HG02885 (cell line): Measurements from ENCODE around the gene GABBR2.
"Not testable (repeated sequence)": the region's sequence is repeated elsewhere in the genome, so short reads cannot be mapped to it uniquely, and the experiment has no call there.

Source experiments
- ATAC-seq: cut with Tn5 transposase; IDR thresholded peaks from one replicate; pipeline ENCODE4 v1.9.1; 2021; ENCODE audit warnings: mild to moderate bottlenecking; ENCODE audit not compliant: unreplicated experiment, poor library complexity

Gene GABBR2

GRCh38 chr9:98523231-98523901 lies 185.4 kb downstream of the GABBR2 start:
- no peak for ATAC-seq

GRCh38 chr9:98522487-98522886 lies 186.2 kb downstream of the GABBR2 start:
- no peak for ATAC-seq

- no peak for ATAC-seq
Measured at GRCh38 chr9:98521141-98521540, 187.6 kb downstream of the GABBR2 start.

GRCh38 chr9:98520221-98520960 lies 188.3 kb downstream of the GABBR2 start:
- no peak for ATAC-seq

- no peak for ATAC-seq
Measured at GRCh38 chr9:98519641-98520040, 189.1 kb downstream of the GABBR2 start.

GRCh38 chr9:98518556-98518955 lies 190.2 kb downstream of the GABBR2 start:
- ATAC-seq, result no peak

GRCh38 chr9:98517761-98518160 lies 191.0 kb downstream of the GABBR2 start:
- ATAC-seq, result no peak

GRCh38 chr9:98516897-98517503 lies 191.7 kb downstream of the GABBR2 start:
- ATAC-seq, result no peak

- ATAC-seq, result no peak
Measured at GRCh38 chr9:98516205-98516896, 192.4 kb downstream of the GABBR2 start.

GRCh38 chr9:98515506-98516204 lies 193.1 kb downstream of the GABBR2 start:
- ATAC-seq, result no peak

- ATAC-seq, result no peak
Measured at GRCh38 chr9:98514841-98515240, 193.9 kb downstream of the GABBR2 start.

GRCh38 chr9:98508217-98508919 lies 200.4 kb downstream of the GABBR2 start:
- not testable (repeated sequence) for ATAC-seq

GRCh38 chr9:98506422-98507054 lies 202.2 kb downstream of the GABBR2 start:
- ATAC-seq, result no peak

GRCh38 chr9:98504298-98505282 lies 204.1 kb downstream of the GABBR2 start:
- no peak for ATAC-seq

GRCh38 chr9:98503867-98504266 lies 204.9 kb downstream of the GABBR2 start:
- ATAC-seq, result no peak

- ATAC-seq, result no peak
Measured at GRCh38 chr9:98502976-98503325, 205.8 kb downstream of the GABBR2 start.

GRCh38 chr9:98502311-98502975 lies 206.3 kb downstream of the GABBR2 start:
- ATAC-seq, result no peak

- no peak for ATAC-seq
Measured at GRCh38 chr9:98501819-98502218, 206.9 kb downstream of the GABBR2 start.
